GM19035 (cell line): ENCODE data around the gene RIPOR1.
A peak's percentile ranks its signal among the peaks of the same experiment; 100 is the strongest.
"Not testable (repeated sequence)": the region's sequence is repeated elsewhere in the genome, so short reads cannot be mapped to it uniquely, and the experiment has no call there.

ENCODE experiments used
- ATAC-seq: cut with Tn5 transposase; IDR thresholded peaks from one replicate; pipeline ENCODE4 v1.9.1; 2021; ENCODE audit not compliant: unreplicated experiment

The RIPOR1 gene, protein sequence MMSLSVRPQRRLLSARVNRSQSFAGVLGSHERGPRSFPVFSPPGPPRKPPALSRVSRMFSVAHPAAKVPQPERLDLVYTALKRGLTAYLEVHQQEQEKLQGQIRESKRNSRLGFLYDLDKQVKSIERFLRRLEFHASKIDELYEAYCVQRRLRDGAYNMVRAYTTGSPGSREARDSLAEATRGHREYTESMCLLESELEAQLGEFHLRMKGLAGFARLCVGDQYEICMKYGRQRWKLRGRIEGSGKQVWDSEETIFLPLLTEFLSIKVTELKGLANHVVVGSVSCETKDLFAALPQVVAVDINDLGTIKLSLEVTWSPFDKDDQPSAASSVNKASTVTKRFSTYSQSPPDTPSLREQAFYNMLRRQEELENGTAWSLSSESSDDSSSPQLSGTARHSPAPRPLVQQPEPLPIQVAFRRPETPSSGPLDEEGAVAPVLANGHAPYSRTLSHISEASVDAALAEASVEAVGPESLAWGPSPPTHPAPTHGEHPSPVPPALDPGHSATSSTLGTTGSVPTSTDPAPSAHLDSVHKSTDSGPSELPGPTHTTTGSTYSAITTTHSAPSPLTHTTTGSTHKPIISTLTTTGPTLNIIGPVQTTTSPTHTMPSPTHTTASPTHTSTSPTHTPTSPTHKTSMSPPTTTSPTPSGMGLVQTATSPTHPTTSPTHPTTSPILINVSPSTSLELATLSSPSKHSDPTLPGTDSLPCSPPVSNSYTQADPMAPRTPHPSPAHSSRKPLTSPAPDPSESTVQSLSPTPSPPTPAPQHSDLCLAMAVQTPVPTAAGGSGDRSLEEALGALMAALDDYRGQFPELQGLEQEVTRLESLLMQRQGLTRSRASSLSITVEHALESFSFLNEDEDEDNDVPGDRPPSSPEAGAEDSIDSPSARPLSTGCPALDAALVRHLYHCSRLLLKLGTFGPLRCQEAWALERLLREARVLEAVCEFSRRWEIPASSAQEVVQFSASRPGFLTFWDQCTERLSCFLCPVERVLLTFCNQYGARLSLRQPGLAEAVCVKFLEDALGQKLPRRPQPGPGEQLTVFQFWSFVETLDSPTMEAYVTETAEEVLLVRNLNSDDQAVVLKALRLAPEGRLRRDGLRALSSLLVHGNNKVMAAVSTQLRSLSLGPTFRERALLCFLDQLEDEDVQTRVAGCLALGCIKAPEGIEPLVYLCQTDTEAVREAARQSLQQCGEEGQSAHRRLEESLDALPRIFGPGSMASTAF

DNA sequence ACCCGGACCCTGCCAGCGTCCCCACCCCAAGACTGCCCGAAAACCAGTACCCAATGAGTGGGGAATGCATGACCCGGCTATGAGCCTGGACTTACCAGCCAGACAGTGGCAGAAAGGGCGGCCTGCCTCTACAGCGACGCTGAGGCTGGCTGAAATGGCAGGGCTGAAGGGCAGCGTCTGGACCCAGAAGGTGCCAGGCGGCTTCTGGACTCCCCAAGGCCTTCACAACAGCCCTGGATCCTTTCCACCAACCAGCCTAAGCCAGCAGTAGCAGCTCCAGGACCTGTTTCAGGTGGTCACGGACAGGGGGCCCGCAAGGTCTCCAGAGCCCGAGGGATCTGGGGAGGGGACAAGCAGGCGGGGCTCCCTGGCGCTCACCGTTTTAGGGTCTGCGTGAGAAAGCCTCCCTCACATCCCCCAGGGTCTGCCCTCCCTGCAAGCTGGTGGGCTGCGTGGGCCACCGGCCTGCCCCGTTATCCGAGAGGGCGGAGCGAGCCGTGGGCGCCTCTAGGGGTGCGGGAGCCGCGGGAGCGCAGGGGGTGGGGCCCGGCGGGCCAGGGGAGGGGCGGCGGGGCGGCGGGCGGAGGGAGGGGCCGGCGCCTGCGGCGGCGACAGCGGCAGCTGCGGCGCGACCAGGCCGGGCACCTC, at the start of gene RIPOR1:
Gene RIPOR1 (plus strand): TSS at position 608 of the 648 bp plus-strand sequence. CDS start 9,618 bp downstream, outside the sequence.
- ATAC-seq = no peak

DNA sequence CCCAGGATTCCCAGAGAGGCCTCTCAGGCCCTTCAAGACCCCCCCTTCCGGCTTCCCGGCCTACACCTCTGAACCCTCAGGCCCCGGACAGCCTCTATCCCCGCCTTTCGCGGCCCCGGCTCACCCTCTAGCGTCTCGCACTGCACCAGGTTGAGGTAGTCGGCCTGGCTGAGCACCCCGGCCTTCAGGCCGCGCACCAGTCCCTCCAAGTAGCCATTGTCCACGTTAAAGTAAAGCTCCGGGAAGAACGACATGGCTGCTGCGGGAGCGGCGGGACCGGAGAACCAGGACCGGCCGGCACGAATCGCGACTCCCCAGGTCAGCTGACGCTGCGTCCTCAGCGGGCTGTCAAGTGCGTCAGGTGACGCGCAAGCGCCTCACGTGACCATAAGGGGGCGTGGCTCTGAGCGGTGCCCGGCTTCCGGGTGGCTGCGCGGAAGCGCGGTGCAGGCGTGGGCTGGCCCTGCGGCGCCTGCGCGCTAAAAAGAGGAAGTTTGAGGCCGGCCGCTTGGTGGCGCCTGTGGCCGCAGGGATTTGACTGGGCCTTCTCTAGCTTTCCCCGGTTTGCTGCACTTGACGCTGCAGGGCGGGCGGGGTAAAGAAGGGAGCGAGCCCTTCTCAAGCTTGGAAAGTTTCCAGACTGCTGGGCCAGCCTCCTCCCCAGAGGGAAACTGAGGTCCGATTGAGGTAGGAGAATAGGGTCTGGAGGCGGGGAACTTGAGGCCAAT, 47.6 kb upstream of the RIPOR1 start, which contains the start of gene ATP6V0D1:
Gene ATP6V0D1 (minus strand): TSS at position 325 of the 728 bp plus-strand sequence. CDS start 71 bp downstream, at position 254.
- ATAC-seq = peak; percentile 90

DNA sequence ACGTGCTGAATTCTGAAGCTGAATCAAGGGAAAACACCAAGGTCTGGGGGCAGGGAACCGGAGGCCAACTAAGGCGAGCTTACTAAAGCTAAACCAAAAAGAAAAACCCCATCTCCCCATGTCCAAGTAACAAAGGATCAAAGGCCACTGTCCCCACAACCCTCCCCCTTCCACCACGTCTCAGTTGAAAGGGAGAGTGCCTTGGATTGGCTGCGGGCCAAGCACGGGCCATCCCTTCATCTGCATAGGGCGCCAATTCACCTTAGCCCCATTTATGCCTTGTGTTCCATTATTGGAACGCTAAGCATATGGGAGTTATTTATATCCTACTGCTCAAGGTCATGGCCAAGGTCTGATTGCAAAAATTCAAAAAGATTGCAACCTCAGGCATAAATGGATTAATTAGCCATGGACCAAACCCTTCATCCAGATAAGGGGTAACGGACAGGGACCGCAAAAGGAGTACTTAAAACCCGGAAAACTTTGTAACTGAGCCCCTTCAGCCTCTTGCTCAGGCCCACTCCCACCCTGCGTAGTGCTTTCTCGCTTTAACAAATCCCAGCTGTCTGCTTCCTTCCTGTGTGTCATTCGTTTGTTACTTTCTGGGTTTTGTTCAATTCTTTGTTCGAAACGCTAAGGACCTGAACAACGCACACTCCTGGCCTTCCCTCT, 46.9 kb upstream of the RIPOR1 start:
- ATAC-seq = no peak

DNA sequence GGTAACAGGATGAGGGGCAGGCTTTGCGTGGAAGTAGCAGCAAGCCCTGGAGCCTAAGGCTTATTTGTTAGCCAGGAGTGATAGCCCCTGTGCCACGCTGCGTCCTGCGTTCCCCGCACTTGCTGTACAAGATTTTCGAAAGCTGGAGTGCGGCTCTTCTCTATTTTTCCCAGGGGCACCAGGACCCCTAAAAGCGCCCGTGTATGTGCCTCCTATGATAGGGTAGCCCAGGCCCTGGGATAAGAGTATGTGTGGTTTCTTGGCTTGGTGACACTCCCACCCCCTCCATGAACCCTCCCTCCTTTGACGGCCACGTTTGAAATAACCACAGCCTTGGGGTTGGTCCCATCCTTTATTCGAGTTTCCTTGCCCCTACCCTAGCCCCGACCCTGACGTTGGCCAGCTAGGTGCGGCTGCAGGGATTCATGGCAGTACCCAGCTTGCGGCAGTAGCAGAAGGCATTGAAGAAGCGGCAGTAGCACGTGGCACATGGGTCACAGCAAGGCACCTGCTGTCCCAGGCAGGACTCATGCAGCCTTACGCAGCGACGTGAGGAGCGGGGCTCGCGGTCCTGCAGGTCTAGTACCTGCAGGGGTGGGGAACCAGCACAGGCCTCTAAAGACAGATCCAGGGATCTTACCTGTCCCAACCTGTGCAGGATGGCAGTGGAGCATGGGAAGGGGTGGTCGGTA, 46.2 kb upstream of the RIPOR1 start:
- no peak for ATAC-seq

DNA sequence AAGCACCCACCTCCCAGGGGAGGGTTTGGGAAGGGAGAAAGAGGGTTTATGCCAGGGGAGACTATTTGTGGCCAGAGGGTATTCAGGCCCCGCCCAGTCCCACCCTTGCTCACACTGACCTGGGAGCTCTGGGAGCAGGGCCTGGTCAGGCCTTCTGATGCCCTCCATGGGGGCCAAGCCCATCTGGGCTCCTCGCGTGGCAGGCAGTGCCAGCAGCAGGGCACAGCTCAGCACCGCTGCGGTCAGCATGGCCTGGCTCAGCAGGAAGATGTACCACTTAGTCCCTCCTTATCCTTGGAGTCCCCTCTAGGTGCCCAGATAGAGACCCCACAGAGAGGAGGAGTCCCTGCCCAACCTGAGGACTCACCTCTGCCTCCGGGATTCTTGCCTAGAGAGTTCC, 45.5 kb upstream of the RIPOR1 start, which contains the start of gene AGRP:
Gene AGRP (minus strand): TSS at position 398 of the 400 bp plus-strand sequence. CDS start 149 bp downstream, at position 249.
- ATAC-seq = no peak

DNA sequence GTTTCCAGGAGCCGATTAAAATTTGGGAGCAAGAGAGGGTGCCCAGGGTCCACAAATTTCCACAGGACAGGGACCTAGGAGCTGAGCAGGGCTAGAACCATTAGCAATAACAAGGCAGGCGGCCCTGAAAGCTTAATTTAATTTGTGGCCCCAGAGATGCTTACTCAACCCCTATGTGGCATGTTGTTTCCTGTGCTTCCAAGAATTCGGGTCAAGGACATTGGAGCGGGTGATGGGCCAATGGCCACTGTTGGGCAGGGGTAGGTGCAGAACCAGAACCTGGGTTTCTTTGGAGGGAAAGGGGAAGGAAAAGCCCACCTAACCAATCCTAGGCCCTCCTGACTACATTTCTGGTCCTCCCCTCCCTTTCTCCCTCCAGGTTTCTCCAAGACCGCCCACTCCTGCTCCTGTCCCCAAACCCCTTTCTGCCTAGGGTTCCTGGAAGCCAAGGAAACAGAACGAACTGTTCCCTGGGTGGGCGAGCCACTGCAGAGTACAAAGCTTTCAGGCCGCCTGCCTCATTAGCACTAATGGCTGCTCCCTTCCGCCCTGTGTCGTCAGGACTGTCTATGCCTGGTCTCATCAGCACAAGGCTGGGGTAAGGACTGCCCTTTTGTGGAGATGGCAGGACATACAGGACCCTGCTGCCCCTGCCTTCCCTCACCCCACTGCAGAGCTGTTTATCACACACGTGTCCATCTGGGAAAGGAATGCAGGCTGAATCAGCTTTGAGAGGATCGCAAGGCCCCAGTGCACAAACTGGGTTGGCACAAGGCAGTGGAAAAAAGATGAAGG, 44.7 kb upstream of the RIPOR1 start:
- ATAC-seq = no peak

DNA sequence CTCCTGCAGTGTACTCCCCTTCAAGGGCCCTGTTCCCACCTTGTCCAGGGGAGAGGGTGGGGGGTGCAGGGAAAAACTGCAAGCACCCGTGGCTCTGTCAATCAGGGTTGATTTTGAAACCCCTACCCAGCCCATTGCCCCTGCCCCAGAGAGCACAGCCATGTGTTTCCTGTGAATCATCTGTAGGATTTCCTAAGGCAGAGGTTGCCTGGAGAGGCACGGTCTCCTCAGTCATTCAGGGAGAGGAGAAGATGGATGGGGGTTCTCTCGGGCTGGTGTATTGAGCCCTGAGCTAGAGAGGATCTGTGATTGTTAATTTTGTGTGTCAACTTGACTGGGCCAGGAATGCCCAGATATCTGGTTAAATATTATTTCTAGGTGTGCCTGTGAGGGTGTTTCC, 41.8 kb upstream of the RIPOR1 start:
- no peak for ATAC-seq

DNA sequence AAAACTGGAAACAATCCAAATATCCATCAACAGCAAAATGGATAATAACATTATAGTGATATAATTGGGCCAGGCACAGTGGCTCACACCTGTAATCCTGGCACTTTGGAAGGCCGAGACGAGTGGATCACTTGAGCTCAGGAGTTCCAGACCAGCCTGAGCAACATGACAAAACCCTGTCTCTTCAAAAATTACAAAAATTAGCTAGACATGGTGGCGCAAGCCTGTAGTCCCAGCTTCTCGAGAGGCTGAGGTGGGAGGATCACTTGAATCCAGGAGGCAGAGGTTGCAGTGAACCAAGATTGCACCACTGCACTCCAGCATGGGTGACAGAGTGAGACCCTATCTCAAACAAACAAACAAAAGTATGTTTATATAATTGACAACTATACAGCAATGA, 41.1 kb upstream of the RIPOR1 start:
- not testable (repeated sequence) for ATAC-seq

DNA sequence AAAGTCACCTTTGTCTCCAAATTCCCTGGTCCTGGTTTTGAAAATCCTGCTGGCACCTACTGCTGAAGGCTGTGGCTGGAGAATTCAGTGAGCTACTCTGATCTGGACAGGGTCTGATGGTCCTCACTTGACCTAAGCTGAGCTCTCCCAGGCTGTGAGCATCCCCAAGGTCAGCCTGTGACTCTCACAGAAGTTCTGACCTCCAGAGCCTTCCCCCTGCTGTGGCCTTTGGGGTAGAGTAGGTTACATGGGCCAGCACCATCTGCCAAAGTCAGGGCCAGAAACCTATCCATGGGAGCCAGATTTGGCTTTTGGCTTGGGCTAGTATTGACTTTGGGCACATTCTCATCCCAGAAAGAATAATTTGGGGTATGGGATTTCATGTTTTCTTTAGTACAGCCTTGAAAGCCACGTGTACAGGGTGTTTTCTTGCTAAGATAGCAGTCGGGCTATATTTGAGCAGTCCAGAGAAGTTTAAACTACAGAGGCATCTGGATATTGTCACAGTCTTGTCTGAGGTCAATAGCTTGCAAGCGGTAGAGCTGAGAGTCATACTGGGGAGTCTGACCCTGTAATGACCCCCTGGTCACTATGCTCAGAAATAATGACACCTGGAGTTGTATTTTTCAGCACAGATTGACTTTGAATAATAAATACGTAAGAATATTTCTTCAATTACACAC, 39.1 kb upstream of the RIPOR1 start:
- no peak for ATAC-seq

DNA sequence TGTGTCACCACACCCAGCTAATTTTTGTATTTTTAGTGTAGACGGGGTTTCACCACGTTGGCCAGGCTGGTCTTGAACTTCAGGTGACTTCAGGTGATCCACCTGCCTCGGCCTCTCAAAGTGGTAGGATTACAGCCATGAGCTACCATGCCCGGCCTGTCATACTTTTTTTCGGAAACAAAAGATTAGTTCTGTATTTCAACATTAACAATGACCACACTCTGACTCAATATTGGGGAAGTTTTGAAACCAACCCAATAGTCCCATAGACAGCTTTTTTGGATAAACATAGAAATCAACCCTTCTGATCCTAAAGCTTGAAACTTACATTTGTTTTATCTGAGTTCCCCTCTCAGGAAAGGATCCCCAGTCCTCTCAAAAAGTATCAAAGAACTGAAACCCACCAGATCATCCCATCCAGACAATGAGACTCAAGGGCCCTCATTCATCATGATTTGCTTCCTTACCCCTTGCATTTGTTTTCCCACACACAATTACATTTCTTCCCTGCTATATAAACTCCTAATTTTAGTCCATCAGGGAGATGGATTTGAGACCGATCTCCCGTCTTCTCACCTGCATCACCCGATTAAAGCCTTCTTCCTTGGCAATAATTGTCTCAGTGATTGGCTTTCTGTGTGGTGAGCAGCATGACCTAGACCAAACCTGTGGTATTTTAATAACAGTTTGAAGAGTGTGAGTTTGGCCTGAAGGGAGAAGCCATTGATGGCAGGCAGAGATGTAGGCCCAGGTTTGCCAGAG, 38.1 kb upstream of the RIPOR1 start:
- ATAC-seq = no peak

DNA sequence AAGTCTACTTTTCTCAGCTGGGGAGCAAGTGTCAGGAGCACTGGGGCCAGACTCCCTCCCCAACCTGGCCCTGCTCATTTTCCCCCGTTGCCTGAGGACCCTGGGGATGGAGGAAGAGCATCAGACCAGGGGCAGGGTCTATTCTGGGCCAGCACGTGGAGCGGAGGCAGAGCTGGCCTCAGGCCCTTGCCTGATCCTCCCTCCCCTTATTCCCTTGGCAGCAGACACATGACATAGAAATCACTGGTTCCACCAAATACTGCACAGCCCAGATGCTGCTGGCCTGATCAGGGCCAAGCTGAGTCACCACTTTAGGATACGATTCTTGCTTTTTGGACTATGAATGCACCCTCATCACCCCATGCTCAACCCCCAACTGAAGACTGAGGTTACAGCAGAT, 29.5 kb upstream of the RIPOR1 start:
- ATAC-seq = no peak

DNA sequence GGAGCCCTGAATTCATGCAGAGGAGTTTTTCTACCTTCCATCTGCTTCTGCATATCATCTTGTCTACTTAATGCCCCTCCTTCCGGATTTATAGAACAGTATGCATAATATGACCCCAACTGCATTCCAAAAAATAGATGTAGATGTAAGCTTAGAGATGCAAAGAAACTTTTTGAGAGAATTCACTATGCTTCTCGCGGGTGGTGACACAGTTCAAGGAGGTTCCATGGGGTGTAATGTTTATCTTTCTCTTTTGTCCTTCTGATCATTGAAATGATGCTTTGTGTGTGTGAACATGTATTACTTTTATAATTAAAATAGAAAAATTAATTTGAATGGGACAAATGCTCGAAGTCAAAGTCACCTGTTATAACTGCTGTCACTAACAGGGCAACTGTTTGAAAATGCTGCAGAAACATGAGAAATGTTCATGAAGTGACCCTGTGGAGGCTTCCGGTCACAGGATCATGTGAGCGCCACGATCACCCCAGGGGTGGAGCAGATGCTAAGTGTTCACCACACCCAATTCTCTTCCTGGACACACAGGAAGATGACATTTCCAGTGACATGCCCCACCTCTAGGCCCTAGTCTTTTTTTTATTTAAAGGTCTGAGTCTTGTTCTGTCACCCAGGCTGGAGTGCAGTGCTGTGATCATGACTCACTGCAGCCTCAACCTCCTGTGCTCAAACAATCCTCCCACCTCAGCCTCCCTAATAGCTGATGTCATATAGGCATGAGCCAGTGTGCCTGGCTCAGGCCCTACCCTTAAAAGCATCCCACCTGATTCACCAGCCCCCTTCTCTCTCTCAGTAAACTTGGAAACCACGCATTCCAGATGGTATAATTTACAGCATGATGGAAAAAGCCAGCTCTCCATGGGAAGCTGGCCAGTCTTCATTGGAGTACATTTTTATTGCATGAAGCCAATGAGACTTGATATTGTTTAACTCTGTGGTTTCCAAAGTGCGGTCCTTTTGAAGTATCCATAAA, 24.3 kb upstream of the RIPOR1 start:
- ATAC-seq = peak; percentile 70

DNA sequence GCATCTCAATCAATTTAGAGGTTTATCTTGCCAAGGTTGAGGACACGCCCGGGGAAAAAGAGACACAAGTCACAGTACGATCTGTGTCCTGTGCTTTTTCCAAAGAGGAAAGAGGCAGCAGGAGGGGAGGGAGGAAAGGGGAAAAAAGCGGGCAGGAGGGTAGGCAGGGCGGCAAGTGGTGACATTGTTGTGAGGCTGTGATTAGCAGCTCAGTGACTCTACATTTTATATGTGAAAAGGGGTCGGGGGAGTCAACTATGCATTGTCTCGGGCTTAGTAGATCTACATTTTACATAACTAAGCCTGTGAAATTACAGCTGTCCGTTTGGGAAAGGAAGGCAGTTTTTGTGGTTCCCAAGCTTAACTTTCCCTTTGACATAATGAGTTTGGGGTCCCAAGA, 22.2 kb upstream of the RIPOR1 start:
- ATAC-seq = no peak

DNA sequence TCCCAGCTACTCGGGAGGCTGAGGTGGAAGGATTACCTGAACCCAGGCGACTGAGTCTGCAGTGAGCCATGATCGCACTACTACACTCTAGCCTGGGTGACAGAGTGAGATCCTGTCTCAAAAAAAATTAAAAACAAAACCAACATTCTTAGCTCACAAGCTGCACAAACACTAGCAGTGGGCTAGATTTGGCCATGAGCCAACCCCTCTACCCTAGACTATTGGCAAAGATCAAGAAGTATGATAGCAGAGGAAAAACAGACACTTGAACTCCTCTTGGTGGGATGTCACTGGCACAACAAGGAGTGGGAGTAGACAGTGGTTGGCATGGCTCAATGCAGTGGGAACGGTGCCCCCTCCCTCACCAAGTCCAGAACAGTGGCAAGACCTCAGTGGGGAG, 19.6 kb upstream of the RIPOR1 start:
- ATAC-seq = no peak

DNA sequence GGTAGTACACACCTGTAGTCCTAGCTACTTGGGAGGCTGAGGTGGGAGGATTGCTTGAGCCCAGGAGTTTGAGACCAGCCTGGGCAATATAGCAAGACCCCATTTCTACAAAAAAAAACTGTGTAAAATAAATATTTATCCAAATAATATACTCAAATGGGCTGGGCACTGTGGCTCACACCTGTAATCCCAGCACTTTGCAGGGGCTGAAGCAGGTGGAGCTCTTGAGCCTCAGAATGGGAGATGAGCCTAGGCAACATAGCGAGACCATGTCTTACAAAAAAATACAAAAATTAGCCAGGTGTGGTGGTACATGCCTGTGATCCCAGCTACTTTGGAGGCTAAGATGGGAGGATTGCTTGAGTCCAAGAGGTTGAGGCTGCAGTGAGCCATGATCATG, 14.7 kb upstream of the RIPOR1 start:
- ATAC-seq = not testable (repeated sequence)
